Esophagus squamous epithelium (tissue), 5 donors: ENCODE results near the gene ZFP36L2. TPM values are rescaled to one million over a fixed set of nuclear protein-coding genes. Genes with fewer than 3 reads are reported as not detected.

Experiments
- DNase-seq: peaks from one replicate; lab custom pipeline; 2025; lab: John Stamatoyannopoulos, UW
- H3K27ac ChIP-seq, 4 donors: fragments of 200-600 bp; sonication (generic); one replicate each; pipeline ENCODE4 v1.5.1; 2016 to 2019; ENCODE audit warnings: mild to moderate bottlenecking in 1 of 4
- H3K27me3 ChIP-seq, 4 donors: fragments of 200-600 bp; sonication (generic); 1 replicate in 3 of 4; 2 replicates in 1 of 4; pipeline versions ENCODE4 v1.5.1 to v1.6.0; 2017 to 2021; ENCODE audit warnings: antibody characterized with exemption in 1 of 4
- H3K36me3 ChIP-seq, 3 donors: fragments of 200-600 bp; sonication (generic); one replicate each; pipeline ENCODE4 v1.5.1; 2016 to 2019
- H3K4me1 ChIP-seq, 3 donors: fragments of 200-600 bp; sonication (generic); one replicate each; pipeline ENCODE4 v1.5.1; 2017 to 2019
- H3K4me3 ChIP-seq, 4 donors: fragments of 200-600 bp; sonication (generic); 1 replicate in 3 of 4; 2 replicates in 1 of 4; pipeline ENCODE4 v1.5.1; 2016 to 2019; ENCODE audit warnings: mild to moderate bottlenecking in 2 of 4, moderate library complexity in 1 of 4
- H3K9me3 ChIP-seq, 3 donors: fragments of 200-600 bp; sonication (generic); one replicate each; pipeline ENCODE4 v1.5.1; 2016 to 2019
- POLR2A ChIP-seq, 4 donors: fragments of 450-650 bp; IDR thresholded peaks; one replicate each; pipeline ENCODE4 v1.6.1; 2017; ENCODE audit warnings: antibody characterized with exemption in 4 of 4, mild to moderate bottlenecking in 4 of 4, moderate library complexity in 3 of 4
- WGBS, 2 donors: methylation state at CpG; one replicate each; pipeline ENCODE4 v1.1.5; 2018; 5-methylcytosine and 5-hydroxymethylcytosine counted together
- intact Hi-C: fragments of 100-400 bp; cut with DNase I; formaldehyde crosslinking; loops from one replicate; pipeline ENCODE4 v1.15.0; 2022
- total RNA-seq, 4 donors: library from RNA; depleted of rRNA; stranded (reverse); fragments of >200 nt; gene quantifications; one replicate each; pipeline ENCODE4 v1.1.0, GENCODE V29; 2016
- TF ChIP-seq, protein P1 (sequence below), 6 experiments: fragments of 450-650 bp in 4 of 6; fragments of 200-600 bp in 2 of 6; sonication (generic) in 2 of 6; IDR thresholded peaks; one replicate each; pipeline ENCODE4 v1.5.1; 2016 to 2019; ENCODE audit warnings: antibody characterized with exemption in 6 of 6, mild to moderate bottlenecking in 4 of 6, moderate library complexity in 4 of 6
- donor health status: DM: yes; HTN: yes; CAD: no.

Gene ZFP36L2
- total RNA-seq, 4 donors from 2014 or later: 26.6 to 87.7 (median 41.8) TPM

DNA sequence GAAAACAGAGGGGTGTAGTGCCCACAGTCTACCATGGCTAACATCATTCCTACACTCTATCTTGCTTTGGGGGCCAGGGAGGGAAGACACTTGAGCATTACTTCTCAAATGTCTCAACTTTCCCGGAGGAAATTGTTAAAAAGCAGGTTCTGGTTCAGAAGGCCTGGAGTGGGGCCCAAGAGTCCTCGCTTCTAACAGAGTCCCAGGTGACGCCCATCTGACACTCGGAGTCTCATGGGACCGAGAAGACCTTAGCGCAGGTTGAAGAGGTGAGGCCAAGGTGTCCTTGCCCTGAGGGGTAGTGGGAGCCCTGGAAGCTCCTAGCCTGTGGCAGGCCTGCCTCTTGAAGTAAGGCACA, 40.1 kb downstream of the ZFP36L2 start:
- no peaks in the 10 kb centered on the region for H3K36me3 ChIP-seq
- no peak overlapping the region for H3K4me3 ChIP-seq
- DNase-seq: no peak
- H3K27me3 ChIP-seq: no peaks in the 10 kb centered on the region
- H3K4me1 ChIP-seq: peaks cover 5 to 48% (median 9%) of the 10 kb centered on the region in 3 donors
- H3K27ac ChIP-seq: peak overlapping the region; percentile 18 to 81 (median 62)
- no peaks in the 10 kb centered on the region for H3K9me3 ChIP-seq
- 75% methylated on average over 2 of the region's 6 CpGs; no CpG with 5 or more reads in 1 of the 2 donors for WGBS, 2 donors
- intact Hi-C loops: no loop called here
- TF ChIP-seq, protein P1, sequence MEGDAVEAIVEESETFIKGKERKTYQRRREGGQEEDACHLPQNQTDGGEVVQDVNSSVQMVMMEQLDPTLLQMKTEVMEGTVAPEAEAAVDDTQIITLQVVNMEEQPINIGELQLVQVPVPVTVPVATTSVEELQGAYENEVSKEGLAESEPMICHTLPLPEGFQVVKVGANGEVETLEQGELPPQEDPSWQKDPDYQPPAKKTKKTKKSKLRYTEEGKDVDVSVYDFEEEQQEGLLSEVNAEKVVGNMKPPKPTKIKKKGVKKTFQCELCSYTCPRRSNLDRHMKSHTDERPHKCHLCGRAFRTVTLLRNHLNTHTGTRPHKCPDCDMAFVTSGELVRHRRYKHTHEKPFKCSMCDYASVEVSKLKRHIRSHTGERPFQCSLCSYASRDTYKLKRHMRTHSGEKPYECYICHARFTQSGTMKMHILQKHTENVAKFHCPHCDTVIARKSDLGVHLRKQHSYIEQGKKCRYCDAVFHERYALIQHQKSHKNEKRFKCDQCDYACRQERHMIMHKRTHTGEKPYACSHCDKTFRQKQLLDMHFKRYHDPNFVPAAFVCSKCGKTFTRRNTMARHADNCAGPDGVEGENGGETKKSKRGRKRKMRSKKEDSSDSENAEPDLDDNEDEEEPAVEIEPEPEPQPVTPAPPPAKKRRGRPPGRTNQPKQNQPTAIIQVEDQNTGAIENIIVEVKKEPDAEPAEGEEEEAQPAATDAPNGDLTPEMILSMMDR (IDR thresholded peaks at IDR 0.05): no peak
- no peak for TF ChIP-seq POLR2A (IDR thresholded peaks at IDR 0.05)

DNA sequence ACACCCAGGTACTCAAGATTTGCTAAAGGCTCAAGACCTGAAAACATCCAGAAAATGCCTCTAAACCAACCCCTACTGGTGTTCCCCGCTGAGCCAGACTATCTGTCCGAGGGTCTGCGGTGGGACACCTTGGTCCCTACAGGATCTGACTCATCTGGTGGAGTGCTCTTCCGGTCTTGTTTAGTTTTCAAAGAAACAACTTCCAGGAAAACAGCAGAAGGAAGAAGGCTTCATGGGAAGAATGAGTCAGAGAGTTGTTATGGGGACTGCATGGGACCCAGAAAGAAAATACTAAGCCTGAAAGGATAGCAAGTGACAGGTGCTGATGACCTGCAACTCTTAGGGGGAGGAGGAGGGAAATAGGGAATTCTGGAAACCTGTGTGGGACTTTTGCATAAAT, 41.3 kb downstream of the ZFP36L2 start:
- no peaks in the 10 kb centered on the region for H3K9me3 ChIP-seq
- no peaks in the 10 kb centered on the region for H3K36me3 ChIP-seq
- peaks cover 6 to 59% (median 9%) of the 10 kb centered on the region in 3 donors for H3K4me1 ChIP-seq
- H3K27me3 ChIP-seq: no peaks in the 10 kb centered on the region
- H3K4me3 ChIP-seq: no peak overlapping the region
- intact Hi-C loops: no loop called here
- no peak for DNase-seq
- WGBS, 2 donors: 44 to 78% methylated on average over 3 to 4 of the region's 4 CpGs
- H3K27ac ChIP-seq: peak overlapping the region; percentile 40 to 81 (median 71)
- TF ChIP-seq, protein P1 (IDR thresholded peaks at IDR 0.05): no peak
- no peak for TF ChIP-seq POLR2A (IDR thresholded peaks at IDR 0.05)

DNA sequence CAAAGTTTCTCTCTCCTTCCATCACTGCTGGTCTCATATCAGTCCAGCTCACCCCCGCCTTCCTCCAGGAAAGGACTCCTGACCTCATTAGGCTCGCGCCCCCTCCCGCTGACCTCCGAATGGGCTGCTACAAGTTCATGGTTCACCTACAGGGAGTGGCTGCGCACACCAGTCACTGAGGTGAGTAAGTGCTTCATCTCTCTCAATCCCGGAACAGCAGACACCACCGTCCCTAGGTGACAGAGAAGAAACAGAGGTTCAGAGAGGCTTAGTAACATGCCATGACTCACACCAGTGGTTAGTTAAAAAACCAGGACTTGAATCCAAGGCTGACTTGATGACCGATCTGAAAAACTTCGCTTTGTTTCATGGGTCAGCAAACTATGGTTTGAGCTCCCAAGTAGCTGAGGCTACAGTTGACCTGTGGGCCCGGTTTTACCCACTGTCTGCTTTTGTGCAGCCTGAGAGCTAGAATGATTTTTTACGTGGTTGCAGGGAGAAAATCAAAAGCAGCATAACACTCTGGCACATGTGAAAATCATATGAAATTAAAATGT, 42.0 kb downstream of the ZFP36L2 start:
- intact Hi-C loops: no loop called here

DNA sequence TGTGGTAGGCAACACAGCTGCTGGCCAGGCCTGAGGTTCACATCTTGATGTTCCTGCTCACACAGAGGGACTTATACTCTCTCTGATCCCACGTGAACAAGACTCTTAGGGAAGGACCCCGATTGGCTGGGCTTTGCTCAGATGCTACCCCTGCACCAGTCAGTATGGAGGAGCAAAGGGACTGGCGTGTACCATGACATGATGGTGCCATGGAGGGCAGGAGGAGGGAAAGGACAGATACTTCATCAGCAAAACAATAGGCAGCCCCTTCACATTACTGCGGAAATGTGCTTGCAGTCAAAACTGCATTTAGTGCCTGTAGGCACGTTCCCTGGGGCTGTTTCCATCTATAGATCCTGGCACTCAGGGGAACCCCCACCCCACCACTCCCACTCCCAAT, 42.7 kb downstream of the ZFP36L2 start:
- no peak for DNase-seq
- Histone ChIP-seq H3K4me1 (peaks cover 18 to 73% (median 21%) of the 10 kb centered on the region in 3 donors), H3K36me3 (no peaks in the 10 kb centered on the region), H3K27me3 (no peaks in the 10 kb centered on the region), H3K4me3 (no peak overlapping the region), H3K27ac (peak overlapping the region in 3 of 4 donors; percentile 57 to 81 (median 66)), H3K9me3 (no peaks in the 10 kb centered on the region)
- 60 to 89% methylated on average over 4 of the region's 5 CpGs for WGBS, 2 donors
- intact Hi-C loops: no loop called here
- no peak for TF ChIP-seq POLR2A (IDR thresholded peaks at IDR 0.05)
- TF ChIP-seq, protein P1 (IDR thresholded peaks at IDR 0.05): no peak

More for the DNA sequence above, 42.0 kb downstream of the ZFP36L2 start:
- 48 to 67% methylated on average over 4 to 9 of the region's 12 CpGs for WGBS, 2 donors
- no peak overlapping the region for H3K4me3 ChIP-seq
- H3K27ac ChIP-seq: peak overlapping the region; percentile 40 to 81 (median 71)
- H3K4me1 ChIP-seq: peaks cover 13 to 66% (median 14%) of the 10 kb centered on the region in 3 donors
- DNase-seq: no peak
- TF ChIP-seq, protein P1 (IDR thresholded peaks at IDR 0.05): no peak
- no peak for TF ChIP-seq POLR2A (IDR thresholded peaks at IDR 0.05)
- H3K36me3 ChIP-seq: no peaks in the 10 kb centered on the region
- H3K27me3 ChIP-seq: no peaks in the 10 kb centered on the region
- no peaks in the 10 kb centered on the region for H3K9me3 ChIP-seq

DNA sequence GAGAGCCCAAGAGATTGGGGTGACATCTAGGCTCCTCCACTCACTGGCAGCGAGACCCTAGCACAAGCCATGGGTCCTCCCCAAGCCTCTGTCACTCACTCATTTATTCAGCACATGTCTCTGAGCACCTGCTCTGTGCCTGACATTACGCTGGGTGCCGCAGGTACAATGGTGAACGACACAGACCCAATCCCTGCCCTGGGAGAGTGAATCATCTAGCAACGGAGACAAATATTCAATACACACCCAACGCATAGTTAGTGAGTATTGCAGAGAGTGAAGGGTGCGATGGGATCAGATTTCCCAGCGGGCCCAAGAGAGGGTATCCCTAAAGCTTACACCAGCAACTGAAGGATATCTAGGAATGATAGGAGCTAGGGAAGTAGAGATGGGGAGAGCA, 45.5 kb downstream of the ZFP36L2 start:
- Histone ChIP-seq H3K4me1 (peaks cover 22 to 84% (median 24%) of the 10 kb centered on the region in 3 donors), H3K27me3 (no peaks in the 10 kb centered on the region), H3K9me3 (peaks cover 0 to 2% (median 0%) of the 10 kb centered on the region in 3 donors), H3K36me3 (no peaks in the 10 kb centered on the region), H3K27ac (peak overlapping the region in 3 of 4 donors; percentile 30 to 92 (median 91)), H3K4me3 (no peak overlapping the region)
- no peak for DNase-seq
- TF ChIP-seq, protein P1 (IDR thresholded peaks at IDR 0.05): no peak
- TF ChIP-seq POLR2A (IDR thresholded peaks at IDR 0.05): no peak
- intact Hi-C loops: no loop called here
- WGBS, 2 donors: 70 to 73% methylated on average over 8 of the region's 8 CpGs
